GM19468 (cell line): ENCODE data around the gene TEX2.

Source experiments
- ATAC-seq: cut with Tn5 transposase; IDR thresholded peaks from one replicate; pipeline ENCODE4 v1.9.1; 2021; ENCODE audit warnings: mild to moderate bottlenecking, moderate library complexity, moderate number of reproducible peaks; ENCODE audit not compliant: unreplicated experiment; ENCODE audit errors: extremely low read depth

Gene TEX2

GRCh38 chr17:64269687-64270649 is 6.9 kb upstream of the TEX2 start:
- no peak for ATAC-seq

- ATAC-seq = no peak
Observed at GRCh38 chr17:64264891-64265290, 1.8 kb upstream of the TEX2 start.

DNA sequence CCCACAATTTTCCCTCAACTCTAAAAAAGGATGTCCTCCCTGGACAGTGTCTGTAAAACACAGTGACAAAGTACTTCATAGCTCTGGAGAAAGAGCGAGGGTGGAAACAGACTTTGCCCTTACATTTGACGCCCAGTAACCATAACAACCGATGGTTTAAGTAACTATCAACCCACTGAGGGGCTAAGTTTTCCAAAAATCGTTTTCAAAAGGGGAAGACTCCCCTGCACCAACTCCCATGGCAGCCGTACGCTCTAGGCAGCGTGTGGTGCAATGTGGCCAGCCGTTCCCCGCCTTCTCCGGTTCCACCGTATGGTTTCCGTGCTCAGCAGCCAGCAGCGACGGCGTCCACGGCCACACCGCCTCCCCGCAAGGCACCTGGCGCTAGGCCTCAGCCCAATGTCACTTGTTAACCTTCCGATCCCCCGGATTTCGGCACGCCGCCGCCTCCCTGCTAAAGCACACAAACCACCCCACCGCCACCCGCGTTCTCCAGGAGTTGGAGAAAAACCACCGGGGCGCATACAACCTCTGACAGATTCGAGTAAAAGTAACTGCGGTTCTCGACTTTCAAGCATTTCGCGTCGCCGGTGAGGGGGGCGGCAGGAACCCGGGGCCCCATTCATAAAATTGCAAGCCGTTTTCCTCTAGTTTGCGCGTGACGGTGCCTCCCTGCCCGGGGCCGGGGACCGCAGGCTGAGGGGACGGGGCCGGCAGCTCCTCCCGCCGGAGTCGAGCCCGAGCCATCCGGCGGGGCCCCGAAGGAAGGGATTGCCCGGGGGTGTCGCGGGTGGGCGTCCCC is 661 bp downstream of the TEX2 start:
- no peak for ATAC-seq

GRCh38 chr17:64261417-64262145 is 1.5 kb downstream of the TEX2 start:
- no peak for ATAC-seq

- no peak for ATAC-seq
Observed at GRCh38 chr17:64260886-64261285, 2.2 kb downstream of the TEX2 start.

DNA sequence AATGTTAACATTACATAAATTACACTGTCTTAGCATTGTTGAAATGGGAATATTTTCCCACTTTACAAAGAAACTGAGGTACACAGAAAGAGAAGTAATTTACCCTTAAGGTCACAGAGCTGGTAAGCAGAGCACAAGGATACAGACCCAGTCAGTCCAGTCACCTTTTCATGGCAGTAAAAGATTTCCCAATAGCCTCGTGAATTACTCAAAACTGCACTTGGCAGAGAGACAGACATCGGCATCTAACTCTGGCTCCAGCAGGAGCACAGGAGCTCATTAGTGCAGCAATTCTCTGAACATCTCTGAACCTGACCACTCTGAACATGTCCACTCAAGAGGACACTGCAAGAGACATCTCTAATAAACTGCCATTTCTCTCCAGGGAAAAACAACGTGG is 3.1 kb downstream of the TEX2 start:
- no peak for ATAC-seq

GRCh38 chr17:64259426-64259825 is 3.6 kb downstream of the TEX2 start:
- ATAC-seq = no peak

GRCh38 chr17:64256913-64257807 is 5.9 kb downstream of the TEX2 start:
- ATAC-seq = no peak

GRCh38 chr17:64255764-64256163 is 7.3 kb downstream of the TEX2 start:
- no peak for ATAC-seq

DNA sequence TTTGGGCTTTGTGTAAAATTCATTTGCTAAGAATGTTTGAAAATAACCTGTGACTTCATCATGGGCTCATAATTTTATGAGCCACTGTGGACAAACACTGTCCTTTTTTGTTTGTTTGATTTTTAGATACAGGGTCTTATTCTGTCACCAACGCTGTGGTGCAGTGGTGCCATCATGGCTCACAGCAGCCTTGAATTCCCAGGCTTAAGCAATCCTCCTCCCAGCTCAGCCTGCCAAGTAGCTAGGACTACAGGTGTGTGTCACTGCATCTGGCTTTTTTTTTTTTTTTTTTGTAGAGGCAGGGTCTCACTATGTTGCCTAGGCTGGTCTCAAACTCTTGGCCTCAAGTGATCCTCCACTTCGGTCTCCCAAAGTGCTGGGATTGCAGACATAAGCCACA is 8.3 kb downstream of the TEX2 start:
- no peak for ATAC-seq

DNA sequence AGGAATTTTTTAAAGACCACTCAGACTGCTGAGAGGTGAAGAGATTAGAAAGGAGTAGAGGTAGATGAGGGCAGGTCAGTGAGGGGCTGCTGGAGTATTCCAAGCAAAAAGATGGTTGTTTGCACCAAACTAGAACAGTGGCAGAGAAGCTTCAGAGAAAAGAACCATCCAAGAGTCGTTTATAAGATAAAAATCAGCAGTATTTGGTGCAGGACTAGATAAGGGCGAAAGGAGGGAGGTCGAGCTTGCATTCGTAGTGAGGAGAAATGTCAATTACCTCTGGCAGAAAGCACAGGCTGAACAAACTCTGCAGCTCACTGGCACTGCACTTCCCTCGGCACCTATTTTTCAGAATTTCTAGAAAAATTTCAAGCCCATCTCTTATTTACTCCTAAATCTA is 9.6 kb downstream of the TEX2 start:
- ATAC-seq = no peak

DNA sequence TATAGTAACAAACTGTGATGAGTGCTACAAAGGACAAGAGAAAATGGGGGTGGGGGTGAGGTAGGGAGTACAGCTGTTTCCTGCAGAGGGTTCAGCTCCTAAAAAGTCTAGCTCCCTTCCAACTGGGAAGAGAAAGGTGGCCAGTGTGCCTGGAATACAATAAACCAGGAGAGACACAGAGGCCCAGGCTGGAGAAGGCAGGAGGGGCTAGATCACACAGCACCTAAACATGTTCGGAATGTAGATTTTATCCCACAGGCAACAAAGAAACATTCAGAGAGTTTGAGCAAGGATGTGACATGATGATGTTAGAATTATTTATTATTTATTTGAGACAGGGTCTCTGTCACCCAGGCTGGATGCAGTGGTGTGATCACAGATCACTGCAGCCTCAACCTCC is 10.2 kb downstream of the TEX2 start:
- ATAC-seq = no peak

DNA sequence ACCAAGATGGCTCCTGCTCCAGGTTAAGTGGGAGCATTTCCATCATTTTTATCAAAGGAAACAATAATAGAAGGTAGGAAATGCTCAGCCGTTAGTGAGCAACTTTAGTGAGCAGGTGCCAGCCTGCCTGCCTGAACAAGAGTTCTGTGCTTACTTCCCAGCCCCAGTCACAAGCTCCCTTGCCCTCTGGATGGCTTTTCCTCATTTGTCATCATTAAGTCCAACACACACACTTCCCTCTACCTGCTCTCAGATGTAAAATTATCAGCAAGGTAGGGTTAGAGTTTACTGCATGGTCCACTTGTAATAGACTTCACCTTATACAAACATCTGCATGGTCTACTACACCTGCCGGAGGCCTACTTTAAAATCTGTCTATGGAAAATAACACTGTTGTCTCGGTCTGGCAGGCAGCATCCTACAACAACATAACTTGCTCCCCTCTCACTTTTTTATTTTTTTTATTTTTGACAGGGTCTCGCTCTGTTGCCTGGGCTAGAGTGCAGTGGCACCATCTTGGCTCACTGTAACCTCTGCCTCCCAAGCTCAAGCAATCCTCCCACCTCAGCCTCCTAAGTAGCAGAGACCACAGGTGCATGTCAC is 12.7 kb downstream of the TEX2 start:
- ATAC-seq = no peak

DNA sequence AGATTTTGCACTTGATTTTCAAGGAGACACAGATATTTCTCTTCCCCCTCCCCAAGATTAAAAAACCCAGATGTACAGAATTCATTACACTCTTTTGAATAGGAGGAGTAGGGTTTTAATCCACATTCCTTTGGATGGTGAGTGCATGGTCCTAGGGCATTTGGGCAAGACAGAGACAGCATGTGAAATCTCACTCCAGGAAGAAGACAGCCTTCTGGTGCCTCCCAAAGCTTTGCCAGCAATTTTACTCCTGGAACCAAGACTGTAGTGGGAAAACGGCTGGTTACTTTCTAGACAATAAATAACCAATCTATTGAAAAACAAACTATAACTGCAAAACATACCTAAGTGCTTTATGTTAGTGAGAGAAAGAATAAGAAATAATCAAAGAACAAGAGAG is 15.2 kb downstream of the TEX2 start:
- ATAC-seq = no peak

DNA sequence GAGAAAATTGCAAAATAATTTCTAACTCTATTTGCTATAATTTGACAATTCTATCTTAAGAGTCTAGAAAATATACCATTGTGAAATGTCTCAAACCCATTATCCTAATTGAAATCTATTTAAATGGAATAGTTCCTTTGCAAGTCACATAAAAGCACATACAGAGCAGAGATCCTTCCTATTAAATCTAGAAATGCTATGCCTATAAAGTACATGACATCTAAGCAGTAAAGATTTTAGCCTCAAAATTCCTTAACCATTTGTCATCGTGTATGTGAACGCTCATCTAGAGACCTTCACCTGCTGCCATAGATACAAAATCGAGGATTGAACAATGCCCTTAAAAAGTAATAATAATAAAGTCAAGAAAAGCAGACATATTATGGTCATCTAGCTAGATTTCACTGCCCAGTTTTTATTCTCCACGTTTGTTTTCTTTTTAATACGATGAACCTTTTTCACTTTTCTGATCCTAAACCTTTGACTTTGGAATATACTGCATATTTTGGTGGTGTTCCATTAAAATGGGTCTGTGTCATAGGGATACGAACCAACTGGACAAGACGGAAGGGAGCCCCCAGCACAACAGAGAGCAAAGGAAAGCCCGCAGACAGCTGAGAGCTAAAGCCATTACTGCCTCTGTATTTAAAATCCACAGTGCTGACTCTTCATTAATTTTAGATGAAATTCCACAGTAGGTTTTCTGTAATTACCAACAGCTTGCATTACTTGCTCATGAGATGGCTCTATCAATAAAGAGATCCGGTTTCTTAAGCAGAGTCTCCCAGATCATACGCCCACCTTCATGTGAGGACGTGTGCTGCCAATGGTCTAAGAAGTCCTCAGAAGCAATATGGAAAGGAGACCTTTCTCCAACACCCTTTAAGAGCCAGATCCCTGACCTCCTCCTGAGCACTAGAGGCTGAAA is 17.6 kb downstream of the TEX2 start:
- ATAC-seq = no peak

DNA sequence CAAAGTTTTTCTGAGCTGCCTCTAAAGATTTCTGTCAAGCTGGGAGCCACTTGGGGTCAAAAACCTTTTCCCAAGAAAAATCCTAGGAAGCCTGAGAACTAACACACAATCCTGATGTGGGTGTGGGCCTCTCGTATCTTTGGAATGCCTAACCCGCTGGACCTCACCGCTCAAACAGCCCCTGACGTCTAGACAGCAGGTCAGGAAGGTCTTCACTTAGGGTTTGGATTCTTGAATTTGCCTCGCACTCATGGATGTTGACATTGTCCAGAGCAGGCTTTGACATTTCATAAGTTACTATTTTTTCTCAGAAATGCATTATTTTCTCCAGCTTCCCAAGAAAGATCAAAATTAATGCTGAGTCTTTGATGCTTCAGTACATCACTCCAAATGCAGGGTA is 18.9 kb downstream of the TEX2 start:
- ATAC-seq = no peak

- no peak for ATAC-seq
Observed at GRCh38 chr17:64243340-64243739, 19.7 kb downstream of the TEX2 start.

GRCh38 chr17:64242633-64243032 is 20.4 kb downstream of the TEX2 start:
- ATAC-seq = no peak
